Neutrophil (primary cell): ENCODE results near the gene TDRD10.

ENCODE experiments used
- H3K27ac ChIP-seq: fragments of 200-600 bp; sonication (generic); 2 replicates; pipeline ENCODE4 v1.5.1; 2016; ENCODE audit warnings: mild to moderate bottlenecking, moderate library complexity
- H3K27me3 ChIP-seq: fragments of 200-600 bp; sonication (generic); 2 replicates; pipeline ENCODE4 v1.6.0; 2016; ENCODE audit warnings: mild to moderate bottlenecking
- H3K36me3 ChIP-seq: fragments of 200-600 bp; sonication (generic); 2 replicates; pipeline ENCODE4 v1.5.1; 2017
- H3K4me1 ChIP-seq, 2 experiments: fragments of 200-600 bp in 1 of 2; sonication (generic) in 1 of 2; 1 replicate in 1 of 2; 2 replicates in 1 of 2; pipeline versions ENCODE4 v1.5.1 to v1.6.1; 2013 to 2016; ENCODE audit warnings: low read depth in 1 of 2, low read length in 1 of 2, mild to moderate bottlenecking in 1 of 2, moderate library complexity in 1 of 2; ENCODE audit not compliant: control insufficient read depth in 1 of 2, insufficient read depth in 1 of 2
- H3K4me3 ChIP-seq, 2 experiments: fragments of 200-600 bp in 1 of 2; sonication (generic) in 1 of 2; 1 replicate in 1 of 2; 2 replicates in 1 of 2; pipeline ENCODE4 v1.5.1; 2013 to 2016; ENCODE audit warnings: low read depth in 1 of 2, low read length in 1 of 2, mild to moderate bottlenecking in 1 of 2, moderate library complexity in 1 of 2
- H3K9me3 ChIP-seq: fragments of 200-600 bp; sonication (generic); 2 replicates; pipeline ENCODE4 v1.5.1; 2016
- CTCF ChIP-seq: fragments of 200-600 bp; sonication (generic); IDR thresholded peaks from 2 replicates; pipeline ENCODE4 v1.5.1; 2016; ENCODE audit warnings: antibody characterized with exemption

Gene TDRD10

GRCh38 chr1:154584267-154584994 lies 82.4 kb downstream of the TDRD10 start:
- Histone ChIP-seq H3K9me3 (peaks cover 3% of the 10 kb centered on the region), H3K4me3 (no peak overlapping the region), H3K36me3 (peaks cover 100% of the 10 kb centered on the region), H3K27me3 (no peaks in the 10 kb centered on the region), H3K27ac (no peak overlapping the region), H3K4me1 (no peaks in the 10 kb centered on the region)
- no peak for TF ChIP-seq CTCF

GRCh38 chr1:154586231-154586630 lies 84.2 kb downstream of the TDRD10 start:
- H3K27ac ChIP-seq: no peak overlapping the region
- TF ChIP-seq CTCF: no peak
- H3K4me3 ChIP-seq: no peak overlapping the region
- H3K9me3 ChIP-seq: peaks cover 3% of the 10 kb centered on the region
- H3K27me3 ChIP-seq: no peaks in the 10 kb centered on the region
- peaks cover 100% of the 10 kb centered on the region for H3K36me3 ChIP-seq
- H3K4me1 ChIP-seq: no peaks in the 10 kb centered on the region

GRCh38 chr1:154586641-154587040 lies 84.6 kb downstream of the TDRD10 start:
- Histone ChIP-seq H3K4me1 (no peaks in the 10 kb centered on the region), H3K9me3 (peaks cover 3% of the 10 kb centered on the region), H3K27ac (no peak overlapping the region), H3K36me3 (peaks cover 100% of the 10 kb centered on the region), H3K4me3 (no peak overlapping the region), H3K27me3 (no peaks in the 10 kb centered on the region)
- no peak for TF ChIP-seq CTCF

- Histone ChIP-seq H3K4me1 (no peaks in the 10 kb centered on the region), H3K27ac (no peak overlapping the region), H3K36me3 (peaks cover 100% of the 10 kb centered on the region), H3K4me3 (no peak overlapping the region), H3K27me3 (no peaks in the 10 kb centered on the region), H3K9me3 (peaks cover 3% of the 10 kb centered on the region)
- no peak for TF ChIP-seq CTCF
These were observed 87.8 kb downstream of the TDRD10 start for GRCh38 chr1:154589780-154590179.

GRCh38 chr1:154590756-154591155 lies 88.7 kb downstream of the TDRD10 start:
- peaks cover 100% of the 10 kb centered on the region for H3K36me3 ChIP-seq
- no peak overlapping the region for H3K27ac ChIP-seq
- no peak for TF ChIP-seq CTCF
- H3K27me3 ChIP-seq: no peaks in the 10 kb centered on the region
- no peaks in the 10 kb centered on the region for H3K4me1 ChIP-seq
- H3K9me3 ChIP-seq: peaks cover 3% of the 10 kb centered on the region
- H3K4me3 ChIP-seq: no peak overlapping the region
